Gastroesophageal sphincter (tissue), 3 donors: ENCODE results near the gene BTN3A1.

Source experiments
- CTCF ChIP-seq, 4 experiments: fragments of 200-600 bp in 2 of 4; fragments of 450-650 bp in 2 of 4; sonication (generic) in 1 of 4; IDR thresholded peaks; one replicate each; pipeline ENCODE4 v1.5.1; 2017 to 2019; ENCODE audit warnings: antibody characterized with exemption in 4 of 4, mild to moderate bottlenecking in 2 of 4, moderate library complexity in 2 of 4
- POLR2A ChIP-seq, 2 donors: fragments of 450-650 bp; IDR thresholded peaks; one replicate each; pipeline ENCODE4 v1.6.1; 2017; ENCODE audit warnings: antibody characterized with exemption in 2 of 2, mild to moderate bottlenecking in 2 of 2, moderate library complexity in 1 of 2

GRCh38 chr6:26455357-26455970 lies 53.4 kb downstream of the BTN3A1 start:
- no peak for TF ChIP-seq CTCF (IDR thresholded peaks at IDR 0.05)
- TF ChIP-seq POLR2A (IDR thresholded peaks at IDR 0.05) = no peak
